ENCODE data around the gene KNTC1.
A peak's percentile ranks its signal among the peaks of the same experiment; 100 is the strongest.
"Not testable (repeated sequence)": the region's sequence is repeated elsewhere in the genome, so short reads cannot be mapped to it uniquely, and the experiment has no call there.

Gene KNTC1

GRCh38 chr12:122526683-122527477 is at the start of gene KNTC1, which contains the start of gene RSRC2:
Gene KNTC1 (plus strand): TSS chr12:122527249. CDS start chr12:122530064, 2,815 bp downstream.
Gene RSRC2 (minus strand): TSS chr12:122526936. CDS start chr12:122526853, 83 bp downstream.
- DNase-seq = peak; percentile 93

GRCh38 chr12:122480753-122481152 is 46.3 kb upstream of the KNTC1 start:
- no peak for DNase-seq

GRCh38 chr12:122481861-122482260 is 45.2 kb upstream of the KNTC1 start:
- no peak for DNase-seq

- DNase-seq = no peak
These were observed 43.1 kb upstream of the KNTC1 start for GRCh38 chr12:122483969-122484368.

- not testable (repeated sequence) for DNase-seq
These were observed 42.7 kb upstream of the KNTC1 start for GRCh38 chr12:122484385-122484784.

- not testable (repeated sequence) for DNase-seq
These were observed 40.7 kb upstream of the KNTC1 start for GRCh38 chr12:122486360-122486759.

GRCh38 chr12:122486805-122487426 is 40.1 kb upstream of the KNTC1 start:
- no peak for DNase-seq

GRCh38 chr12:122487807-122488206 is 39.2 kb upstream of the KNTC1 start:
- not testable (repeated sequence) for DNase-seq

GRCh38 chr12:122489038-122489437 is 38.0 kb upstream of the KNTC1 start:
- DNase-seq = no peak

GRCh38 chr12:122491991-122492390 is 35.1 kb upstream of the KNTC1 start:
- no peak for DNase-seq

GRCh38 chr12:122493222-122493621 is 33.8 kb upstream of the KNTC1 start:
- not testable (repeated sequence) for DNase-seq

- no peak for DNase-seq
These were observed 31.8 kb upstream of the KNTC1 start for GRCh38 chr12:122495258-122495657.

- DNase-seq = peak; percentile 14
These were observed 26.9 kb upstream of the KNTC1 start for GRCh38 chr12:122499991-122500684.

GRCh38 chr12:122500685-122501488 is 26.2 kb upstream of the KNTC1 start, which contains the start of gene ZCCHC8:
Gene ZCCHC8 (minus strand): TSS chr12:122500932. CDS start chr12:122500840, 92 bp downstream.
- peak; percentile 93 for DNase-seq

- DNase-seq = no peak
These were observed 25.5 kb upstream of the KNTC1 start for GRCh38 chr12:122501489-122501989.

GRCh38 chr12:122503147-122503751 is 23.8 kb upstream of the KNTC1 start:
- no peak for DNase-seq

- DNase-seq = no peak
These were observed 23.1 kb upstream of the KNTC1 start for GRCh38 chr12:122503783-122504590.

GRCh38 chr12:122505419-122506051 is 21.5 kb upstream of the KNTC1 start:
- no peak for DNase-seq

GRCh38 chr12:122506393-122506938 is 20.6 kb upstream of the KNTC1 start:
- no peak for DNase-seq

GRCh38 chr12:122508163-122508562 is 18.9 kb upstream of the KNTC1 start:
- DNase-seq = no peak
